ENCODE measurements around the gene PPME1.

The PPME1 gene

DNA sequence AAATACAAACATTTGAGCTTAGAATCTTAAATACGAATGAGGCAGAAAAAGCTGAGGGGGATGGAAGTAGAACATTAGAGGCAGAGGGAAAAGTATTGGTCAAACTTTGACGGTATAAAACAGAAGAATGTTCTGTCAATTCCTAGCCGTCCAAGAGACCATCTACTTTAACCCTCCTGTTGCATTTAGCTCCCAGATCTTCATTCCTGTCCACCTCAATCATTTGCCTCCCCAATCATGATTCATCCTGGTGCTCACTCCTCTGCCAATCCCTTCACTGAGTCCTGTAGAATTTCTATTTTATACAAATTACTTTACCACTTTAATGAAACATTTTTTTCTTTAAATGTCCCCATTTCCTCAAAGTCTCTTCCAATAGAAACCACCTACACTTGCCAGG is 28.5 kb upstream of the PPME1 start:
- Histone ChIP-seq H3K27me3 (ENCODE audit: insufficient read depth, insufficient read length) (no peaks in the 10 kb centered on the region), H3K9ac (ENCODE audit: insufficient read length, low read depth) (no peak overlapping the region), H3K4me3 (ENCODE audit: insufficient read length, low read depth) (no peak overlapping the region), H3K9me3 (ENCODE audit: insufficient read depth, low read length) (peaks cover 20% of the 10 kb centered on the region), H3K4me1 (ENCODE audit: insufficient read depth, insufficient read length) (no peaks in the 10 kb centered on the region), H3K36me3 (ENCODE audit: insufficient read depth, insufficient read length, low read length) (peaks cover 8% of the 10 kb centered on the region)
- DNase-seq (ENCODE audit: low read depth, low spot score) = no peak
- no peak for TF ChIP-seq SUZ12 (IDR thresholded peaks at IDR 0.05; ENCODE audit: extremely low read depth, insufficient read depth, insufficient read length)
- no peak for TF ChIP-seq ZNF274 (IDR thresholded peaks at IDR 0.05; ENCODE audit: low read depth, low read length)
- no peak for TF ChIP-seq YY1 (IDR thresholded peaks at IDR 0.05; ENCODE audit: insufficient read depth, insufficient read length)

DNA sequence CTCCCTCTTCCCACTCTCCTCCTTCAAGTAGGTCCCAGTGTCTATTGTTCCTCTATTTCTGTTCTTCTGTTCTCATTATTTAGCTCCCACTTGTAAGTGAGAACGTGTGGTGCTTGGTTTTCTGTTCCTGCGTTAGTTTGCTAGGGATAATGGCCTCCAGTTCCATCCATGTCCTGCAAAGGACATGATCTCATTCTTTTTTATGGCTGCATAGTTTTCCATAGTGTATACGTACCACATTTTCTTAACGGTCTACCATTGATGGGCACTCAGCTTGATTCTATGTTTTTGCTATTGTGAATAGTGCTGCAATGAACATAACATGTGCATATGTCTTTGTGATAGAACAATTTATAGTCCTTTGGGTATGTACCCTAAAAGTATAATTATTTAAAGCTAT is 26.5 kb upstream of the PPME1 start:
- Histone ChIP-seq H3K4me1 (ENCODE audit: insufficient read depth, insufficient read length) (no peaks in the 10 kb centered on the region), H3K27me3 (ENCODE audit: insufficient read depth, insufficient read length) (no peaks in the 10 kb centered on the region), H3K36me3 (ENCODE audit: insufficient read depth, insufficient read length, low read length) (peaks cover under 1% of the 10 kb centered on the region), H3K4me3 (ENCODE audit: insufficient read length, low read depth) (no peak overlapping the region), H3K9me3 (ENCODE audit: insufficient read depth, low read length) (peaks cover 13% of the 10 kb centered on the region), H3K9ac (ENCODE audit: insufficient read length, low read depth) (no peak overlapping the region)
- DNase-seq (ENCODE audit: low read depth, low spot score) = no peak
- TF ChIP-seq SUZ12 (IDR thresholded peaks at IDR 0.05; ENCODE audit: extremely low read depth, insufficient read depth, insufficient read length) (no peak), ZNF274 (IDR thresholded peaks at IDR 0.05; ENCODE audit: low read depth, low read length) (no peak), YY1 (IDR thresholded peaks at IDR 0.05; ENCODE audit: insufficient read depth, insufficient read length) (no peak)

DNA sequence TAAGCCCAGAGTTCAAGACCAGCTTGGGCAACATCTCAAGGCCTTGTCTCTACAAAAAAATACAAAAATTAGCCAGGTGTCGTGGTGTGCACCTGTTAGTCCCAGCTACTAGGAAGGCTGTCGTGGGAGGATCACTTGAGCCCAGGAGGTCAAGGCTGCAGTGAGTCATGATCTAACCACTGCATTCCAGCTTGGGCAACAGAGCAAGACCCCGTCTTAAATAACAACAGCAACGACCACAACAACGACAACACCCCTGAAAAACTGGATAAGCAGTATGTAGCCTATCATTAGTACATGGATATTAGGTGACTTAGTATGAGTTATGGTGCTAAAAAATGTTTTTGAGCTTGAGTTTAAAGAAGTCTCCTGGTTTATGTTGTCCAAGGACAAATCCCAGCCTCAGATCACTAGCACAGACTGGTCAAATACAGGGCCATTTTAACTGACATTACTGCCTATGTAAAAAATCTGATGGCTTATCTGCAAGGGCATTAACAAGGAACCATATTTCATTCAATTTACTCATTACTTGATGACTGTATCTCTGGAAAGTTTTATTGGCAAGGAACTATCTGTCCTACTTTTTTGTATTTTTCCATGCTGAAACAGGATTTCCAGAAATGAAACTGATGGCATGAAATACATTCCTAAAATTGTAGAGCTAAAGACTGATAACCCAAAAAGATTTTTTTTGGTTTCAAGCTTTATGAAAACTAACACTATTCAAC is 23.7 kb upstream of the PPME1 start:
- no peaks in the 10 kb centered on the region for H3K27me3 ChIP-seq (ENCODE audit: insufficient read depth, insufficient read length)
- TF ChIP-seq ZNF274 (IDR thresholded peaks at IDR 0.05; ENCODE audit: low read depth, low read length) (no peak), YY1 (IDR thresholded peaks at IDR 0.05; ENCODE audit: insufficient read depth, insufficient read length) (no peak), SUZ12 (IDR thresholded peaks at IDR 0.05; ENCODE audit: extremely low read depth, insufficient read depth, insufficient read length) (no peak)
- H3K36me3 ChIP-seq (ENCODE audit: insufficient read depth, insufficient read length, low read length) = no peaks in the 10 kb centered on the region
- no peak overlapping the region for H3K9ac ChIP-seq (ENCODE audit: insufficient read length, low read depth)
- no peak overlapping the region for H3K4me3 ChIP-seq (ENCODE audit: insufficient read length, low read depth)
- H3K9me3 ChIP-seq (ENCODE audit: insufficient read depth, low read length) = no peaks in the 10 kb centered on the region
- H3K4me1 ChIP-seq (ENCODE audit: insufficient read depth, insufficient read length) = no peaks in the 10 kb centered on the region
- DNase-seq (ENCODE audit: low read depth, low spot score) = no peak

DNA sequence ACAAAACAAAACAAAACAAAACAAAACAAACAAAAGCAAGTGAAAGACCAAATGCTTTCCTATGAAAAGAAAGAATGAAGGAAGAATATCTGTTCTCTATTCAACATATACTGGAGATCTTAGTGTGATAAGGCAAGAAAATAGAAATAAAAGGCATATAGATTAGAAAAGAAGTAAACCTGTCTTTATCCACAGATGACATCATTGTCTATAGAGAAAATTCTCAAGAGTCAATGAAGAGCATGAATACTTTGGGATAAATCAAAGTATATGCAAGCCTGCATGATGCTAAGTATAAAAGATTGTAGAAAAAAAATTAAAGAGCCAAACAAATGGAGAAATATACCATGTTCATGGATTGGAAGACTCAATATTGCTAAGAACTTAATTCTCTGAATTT is 17.9 kb upstream of the PPME1 start:
- Histone ChIP-seq H3K9ac (ENCODE audit: insufficient read length, low read depth) (no peak overlapping the region), H3K27me3 (ENCODE audit: insufficient read depth, insufficient read length) (no peaks in the 10 kb centered on the region), H3K4me3 (ENCODE audit: insufficient read length, low read depth) (no peak overlapping the region), H3K9me3 (ENCODE audit: insufficient read depth, low read length) (no peaks in the 10 kb centered on the region), H3K36me3 (ENCODE audit: insufficient read depth, insufficient read length, low read length) (no peaks in the 10 kb centered on the region), H3K4me1 (ENCODE audit: insufficient read depth, insufficient read length) (no peaks in the 10 kb centered on the region)
- TF ChIP-seq SUZ12 (IDR thresholded peaks at IDR 0.05; ENCODE audit: extremely low read depth, insufficient read depth, insufficient read length) = no peak
- no peak for TF ChIP-seq ZNF274 (IDR thresholded peaks at IDR 0.05; ENCODE audit: low read depth, low read length)
- no peak for TF ChIP-seq YY1 (IDR thresholded peaks at IDR 0.05; ENCODE audit: insufficient read depth, insufficient read length)
- DNase-seq (ENCODE audit: low read depth, low spot score) = no peak

DNA sequence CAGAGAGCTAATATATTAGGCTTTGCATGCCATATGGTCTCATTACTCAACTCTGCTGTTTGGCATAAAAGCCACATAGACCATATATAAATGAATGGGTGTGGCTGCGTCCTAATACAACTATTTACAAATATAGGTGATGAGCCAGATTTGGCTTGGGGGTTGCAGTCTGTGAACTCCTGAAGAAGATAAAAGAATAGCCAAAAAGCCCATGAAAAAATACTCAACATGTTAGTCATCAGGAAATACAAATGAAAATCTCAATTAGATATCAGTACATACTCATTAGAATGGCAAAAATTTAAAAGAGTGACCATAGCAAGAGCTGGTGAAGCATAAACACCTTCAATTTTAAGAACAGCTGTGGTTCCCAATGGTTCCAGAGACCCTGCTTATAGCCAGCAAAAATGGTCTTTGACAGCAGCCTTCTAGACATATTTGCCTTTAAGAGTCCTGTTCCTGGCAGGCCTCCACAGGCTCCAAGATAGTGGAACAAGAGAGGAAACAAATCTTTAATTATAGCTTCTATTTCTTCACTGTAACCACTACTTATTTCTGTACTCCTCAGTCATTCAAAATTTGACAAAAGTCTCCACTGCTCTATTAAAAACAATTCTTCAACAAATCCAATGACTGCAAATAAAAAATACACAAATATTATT is 16.3 kb upstream of the PPME1 start:
- Histone ChIP-seq H3K4me1 (ENCODE audit: insufficient read depth, insufficient read length) (no peaks in the 10 kb centered on the region), H3K4me3 (ENCODE audit: insufficient read length, low read depth) (no peak overlapping the region), H3K27me3 (ENCODE audit: insufficient read depth, insufficient read length) (no peaks in the 10 kb centered on the region), H3K36me3 (ENCODE audit: insufficient read depth, insufficient read length, low read length) (no peaks in the 10 kb centered on the region), H3K9ac (ENCODE audit: insufficient read length, low read depth) (no peak overlapping the region), H3K9me3 (ENCODE audit: insufficient read depth, low read length) (no peaks in the 10 kb centered on the region)
- DNase-seq (ENCODE audit: low read depth, low spot score) = no peak
- TF ChIP-seq YY1 (IDR thresholded peaks at IDR 0.05; ENCODE audit: insufficient read depth, insufficient read length) (no peak), SUZ12 (IDR thresholded peaks at IDR 0.05; ENCODE audit: extremely low read depth, insufficient read depth, insufficient read length) (no peak), ZNF274 (IDR thresholded peaks at IDR 0.05; ENCODE audit: low read depth, low read length) (no peak)

DNA sequence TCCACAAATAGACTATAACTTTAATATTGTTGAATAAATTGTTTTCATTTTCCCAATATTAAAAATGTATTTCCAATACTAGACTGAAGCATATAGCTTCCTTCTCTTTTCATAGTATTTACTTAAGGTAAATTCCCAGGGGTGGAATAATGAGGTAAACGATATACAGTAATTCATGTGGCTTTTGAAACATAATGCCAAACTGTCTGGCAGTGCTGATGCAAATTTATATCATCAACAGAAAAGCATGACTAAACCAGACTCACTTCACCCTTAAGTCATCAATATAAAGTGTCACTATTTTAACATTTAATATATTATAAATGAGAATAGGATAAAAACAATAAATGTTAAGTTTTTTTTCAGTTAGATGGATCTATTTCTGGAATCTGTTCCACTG is 13.9 kb upstream of the PPME1 start:
- Histone ChIP-seq H3K9me3 (ENCODE audit: insufficient read depth, low read length) (no peaks in the 10 kb centered on the region), H3K36me3 (ENCODE audit: insufficient read depth, insufficient read length, low read length) (peaks cover 7% of the 10 kb centered on the region), H3K4me3 (ENCODE audit: insufficient read length, low read depth) (no peak overlapping the region), H3K27me3 (ENCODE audit: insufficient read depth, insufficient read length) (no peaks in the 10 kb centered on the region), H3K9ac (ENCODE audit: insufficient read length, low read depth) (no peak overlapping the region), H3K4me1 (ENCODE audit: insufficient read depth, insufficient read length) (no peaks in the 10 kb centered on the region)
- TF ChIP-seq YY1 (IDR thresholded peaks at IDR 0.05; ENCODE audit: insufficient read depth, insufficient read length) = no peak
- TF ChIP-seq SUZ12 (IDR thresholded peaks at IDR 0.05; ENCODE audit: extremely low read depth, insufficient read depth, insufficient read length) = no peak
- no peak for TF ChIP-seq ZNF274 (IDR thresholded peaks at IDR 0.05; ENCODE audit: low read depth, low read length)
- DNase-seq (ENCODE audit: low read depth, low spot score) = no peak

DNA sequence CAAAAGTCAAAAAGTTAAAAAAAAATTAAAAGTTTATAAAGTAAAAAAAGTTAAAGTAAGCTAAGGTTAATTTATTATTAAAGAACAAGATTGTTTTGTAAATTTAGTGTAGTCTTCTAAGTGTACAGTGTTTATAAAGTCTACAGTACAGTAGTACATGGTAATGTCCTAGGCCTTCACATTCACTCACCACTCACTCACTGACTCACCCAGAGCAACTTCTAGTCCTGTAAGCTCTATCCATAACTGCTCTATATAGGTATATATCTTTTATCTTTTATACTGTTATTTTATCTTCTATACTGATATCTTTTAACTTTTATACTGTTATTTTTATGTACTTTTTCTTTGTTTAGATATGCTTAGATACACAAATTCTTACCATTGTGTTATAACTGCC is 11.4 kb upstream of the PPME1 start:
- Histone ChIP-seq H3K9ac (ENCODE audit: insufficient read length, low read depth) (no peak overlapping the region), H3K4me1 (ENCODE audit: insufficient read depth, insufficient read length) (no peaks in the 10 kb centered on the region), H3K27me3 (ENCODE audit: insufficient read depth, insufficient read length) (no peaks in the 10 kb centered on the region), H3K36me3 (ENCODE audit: insufficient read depth, insufficient read length, low read length) (peaks cover 19% of the 10 kb centered on the region), H3K9me3 (ENCODE audit: insufficient read depth, low read length) (no peaks in the 10 kb centered on the region), H3K4me3 (ENCODE audit: insufficient read length, low read depth) (no peak overlapping the region)
- TF ChIP-seq SUZ12 (IDR thresholded peaks at IDR 0.05; ENCODE audit: extremely low read depth, insufficient read depth, insufficient read length) = no peak
- no peak for TF ChIP-seq YY1 (IDR thresholded peaks at IDR 0.05; ENCODE audit: insufficient read depth, insufficient read length)
- no peak for TF ChIP-seq ZNF274 (IDR thresholded peaks at IDR 0.05; ENCODE audit: low read depth, low read length)
- no peak for DNase-seq (ENCODE audit: low read depth, low spot score)

Data from NT2/D1 (cell line).